ENCODE measurements around the gene NUPR2.

GRCh38 chr7:56157238-56157790 lies 41.1 kb upstream of the NUPR2 start:
- TF ChIP-seq, protein P1, sequence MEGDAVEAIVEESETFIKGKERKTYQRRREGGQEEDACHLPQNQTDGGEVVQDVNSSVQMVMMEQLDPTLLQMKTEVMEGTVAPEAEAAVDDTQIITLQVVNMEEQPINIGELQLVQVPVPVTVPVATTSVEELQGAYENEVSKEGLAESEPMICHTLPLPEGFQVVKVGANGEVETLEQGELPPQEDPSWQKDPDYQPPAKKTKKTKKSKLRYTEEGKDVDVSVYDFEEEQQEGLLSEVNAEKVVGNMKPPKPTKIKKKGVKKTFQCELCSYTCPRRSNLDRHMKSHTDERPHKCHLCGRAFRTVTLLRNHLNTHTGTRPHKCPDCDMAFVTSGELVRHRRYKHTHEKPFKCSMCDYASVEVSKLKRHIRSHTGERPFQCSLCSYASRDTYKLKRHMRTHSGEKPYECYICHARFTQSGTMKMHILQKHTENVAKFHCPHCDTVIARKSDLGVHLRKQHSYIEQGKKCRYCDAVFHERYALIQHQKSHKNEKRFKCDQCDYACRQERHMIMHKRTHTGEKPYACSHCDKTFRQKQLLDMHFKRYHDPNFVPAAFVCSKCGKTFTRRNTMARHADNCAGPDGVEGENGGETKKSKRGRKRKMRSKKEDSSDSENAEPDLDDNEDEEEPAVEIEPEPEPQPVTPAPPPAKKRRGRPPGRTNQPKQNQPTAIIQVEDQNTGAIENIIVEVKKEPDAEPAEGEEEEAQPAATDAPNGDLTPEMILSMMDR (IDR thresholded peaks at IDR 0.05), result no peak
- no peak for TF ChIP-seq ZFX (IDR thresholded peaks at IDR 0.05; ENCODE audit: borderline replicate concordance)

Measured in 22Rv1 (cell line).